Endodermal cell (in vitro differentiated cells): Measurements from ENCODE around the gene BAZ2A. TPM values are rescaled to one million over a fixed set of nuclear protein-coding genes. Genes with fewer than 3 reads are reported as not detected.

ENCODE experiments used
- DNase-seq: peaks from one replicate; pipeline ENCODE4 v3.0.0-alpha.2; 2017
- H3K27ac ChIP-seq: 2 replicates; pipeline ENCODE4 v1.5.1; 2013; ENCODE audit warnings: mild to moderate bottlenecking, low read depth, low read length, moderate library complexity
- H3K27me3 ChIP-seq: 2 replicates; pipeline ENCODE4 v1.6.1; 2013; ENCODE audit warnings: mild to moderate bottlenecking, low read length, moderate library complexity; ENCODE audit not compliant: insufficient read depth, control insufficient read depth, poor library complexity, severe bottlenecking
- H3K36me3 ChIP-seq: 2 replicates; pipeline ENCODE4 v1.7.0; 2013; ENCODE audit warnings: mild to moderate bottlenecking, low read length, moderate library complexity; ENCODE audit not compliant: control insufficient read depth, insufficient read depth
- H3K4me1 ChIP-seq: one replicate; pipeline ENCODE4 v1.7.0; 2013; ENCODE audit warnings: low read length; ENCODE audit not compliant: control insufficient read depth, insufficient read depth
- H3K4me3 ChIP-seq: 2 replicates; pipeline ENCODE4 v1.5.1; 2013; ENCODE audit warnings: mild to moderate bottlenecking, low read length, moderate library complexity
- H3K9ac ChIP-seq: 2 replicates; pipeline ENCODE4 v1.6.1; 2013; ENCODE audit warnings: mild to moderate bottlenecking, low read length, moderate library complexity; ENCODE audit not compliant: poor library complexity, severe bottlenecking; ENCODE audit errors: extremely low read depth
- H3K9me3 ChIP-seq: 2 replicates; pipeline ENCODE4 v1.6.1; 2013; ENCODE audit warnings: mild to moderate bottlenecking, low read length, moderate library complexity; ENCODE audit not compliant: control insufficient read depth
- H3K27ac Mint-ChIP-seq: 2 replicates; pipeline ENCODE4 v1.8.0; 2020; ENCODE audit warnings: mixed read lengths
- H3K27me3 Mint-ChIP-seq: 2 replicates; pipeline ENCODE4 v1.8.0; 2021; ENCODE audit warnings: mild to moderate bottlenecking, mixed read lengths; ENCODE audit not compliant: insufficient read depth
- H3K36me3 Mint-ChIP-seq: 2 replicates; pipeline ENCODE4 v1.8.0; 2020; ENCODE audit warnings: low read depth, mixed read lengths
- H3K4me1 Mint-ChIP-seq: 2 replicates; pipeline ENCODE4 v1.8.0; 2020; ENCODE audit warnings: mixed read lengths
- H3K4me3 Mint-ChIP-seq: 2 replicates; pipeline ENCODE4 v1.8.0; 2020; ENCODE audit warnings: mild to moderate bottlenecking, moderate library complexity, mixed read lengths
- H3K9me3 Mint-ChIP-seq: 2 replicates; pipeline ENCODE4 v1.8.0; 2020; ENCODE audit warnings: mild to moderate bottlenecking, mixed read lengths
- CTCF ChIP-seq: fragments of 200-600 bp; sonication (generic); conservative IDR thresholded peaks from 2 replicates; pipeline ENCODE4 v1.5.0; 2021; ENCODE audit warnings: antibody characterized with exemption, mild to moderate bottlenecking
- WGBS, 2 experiments: methylation state at CpG; one replicate each; pipeline versions ENCODE4 v1.1.5 to v1.1.7; 2013; ENCODE audit warnings: missing lambda C conversion rate in 2 of 2, mixed read lengths in 1 of 2; ENCODE audit not compliant: insufficient coverage in 1 of 2, insufficient read length in 1 of 2; 5-methylcytosine and 5-hydroxymethylcytosine counted together
- total RNA-seq, 2 donors: library from RNA; stranded (reverse); fragmentation: NEBNext Ultra II Directional in 1 of 2; extraction: Animal tissue kit (Norgen Biotek cat#: 25700) in 1 of 2; gene quantifications; 2 replicates in 1 of 2; 3 replicates in 1 of 2; pipeline ENCODE4 v1.2.1, GENCODE V29; 2021

BAZ2A gene
- total RNA-seq, 2 donors from 2014 or later: 125 to 137 TPM

DNA sequence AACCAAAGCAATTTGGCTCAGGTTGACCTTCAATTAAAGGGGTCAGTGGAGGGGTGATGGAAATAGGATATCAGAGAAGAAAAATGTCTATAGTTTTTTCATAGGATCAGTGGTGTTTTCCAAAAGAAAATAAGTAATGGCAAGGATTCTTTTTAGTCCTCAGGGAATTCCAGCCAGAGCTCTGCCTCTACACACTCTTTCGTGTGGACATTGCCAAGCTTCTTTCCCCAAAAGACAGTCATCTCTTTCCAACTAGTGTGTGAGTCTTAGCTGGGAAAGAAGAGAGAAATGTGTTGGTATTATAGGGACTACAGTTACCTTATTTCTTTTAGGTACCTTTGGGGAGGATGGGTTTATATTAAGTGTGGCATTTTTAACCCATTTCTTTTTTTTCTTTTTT lies 62.0 kb downstream of the BAZ2A start:
- H3K4me1 Mint-ChIP-seq: peaks cover 4% of the 10 kb centered on the region
- Histone ChIP-seq H3K27ac (no peak overlapping the region), H3K9me3 (no peaks in the 10 kb centered on the region), H3K27me3 (no peaks in the 10 kb centered on the region), H3K4me3 (no peak overlapping the region), H3K9ac (no peak overlapping the region), H3K36me3 (peaks cover 8% of the 10 kb centered on the region), H3K4me1 (no peaks in the 10 kb centered on the region)
- no peaks in the 10 kb centered on the region for H3K27me3 Mint-ChIP-seq
- H3K36me3 Mint-ChIP-seq: peaks cover 36% of the 10 kb centered on the region
- WGBS, 2 experiments: 91% methylated on average over 1 of the region's 1 CpG; no CpG with 5 or more reads in 1 of the 2 experiments
- no peak for TF ChIP-seq CTCF
- no peak overlapping the region for H3K4me3 Mint-ChIP-seq
- no peak for DNase-seq
- no peaks in the 10 kb centered on the region for H3K9me3 Mint-ChIP-seq
- H3K27ac Mint-ChIP-seq: no peak overlapping the region

DNA sequence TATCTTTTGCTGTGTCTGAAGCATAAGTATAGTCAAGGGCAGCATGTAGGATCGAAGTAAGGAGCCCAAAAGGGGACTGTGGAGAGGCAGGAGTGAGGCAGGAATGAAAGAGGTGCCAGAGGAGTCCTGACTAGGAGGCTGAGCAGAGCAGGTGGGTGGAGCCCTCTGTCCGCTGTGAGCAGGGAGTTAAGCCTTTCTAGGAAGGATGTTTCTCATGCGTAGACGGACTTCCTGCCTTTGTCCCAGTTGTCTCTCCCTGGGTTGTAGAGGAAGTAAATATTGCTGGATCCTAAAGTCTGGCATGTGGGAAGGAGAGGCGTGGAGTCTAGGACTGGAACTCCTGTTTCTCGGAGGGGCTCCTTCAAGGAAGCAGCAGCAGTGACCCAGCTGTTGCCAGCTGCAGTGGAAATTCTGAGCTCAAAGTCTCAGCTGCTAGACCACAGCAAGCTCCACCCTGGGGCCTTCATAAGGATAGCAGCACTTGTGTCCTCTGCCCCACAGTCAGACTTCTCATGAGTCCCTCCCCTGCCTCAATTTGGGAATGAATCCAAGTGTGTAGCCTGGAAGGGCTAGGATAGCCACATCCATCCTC lies 64.5 kb downstream of the BAZ2A start:
- no peaks in the 10 kb centered on the region for H3K4me1 ChIP-seq
- Mint-ChIP-seq H3K4me1 (peaks cover 4% of the 10 kb centered on the region), H3K4me3 (no peak overlapping the region), H3K36me3 (peaks cover 37% of the 10 kb centered on the region), H3K27me3 (no peaks in the 10 kb centered on the region), H3K9me3 (no peaks in the 10 kb centered on the region), H3K27ac (peak overlapping the region; percentile 80)
- no peak overlapping the region for H3K9ac ChIP-seq
- H3K27ac ChIP-seq: no peak overlapping the region
- H3K4me3 ChIP-seq: no peak overlapping the region
- whole genome bisulfite sequencing, 2 experiments: 69 to 83% methylated on average over 5 to 6 of the region's 6 CpGs
- H3K9me3 ChIP-seq: no peaks in the 10 kb centered on the region
- peak; percentile 77 for DNase-seq
- peaks cover 8% of the 10 kb centered on the region for H3K36me3 ChIP-seq
- no peak for TF ChIP-seq CTCF
- H3K27me3 ChIP-seq: no peaks in the 10 kb centered on the region

GRCh38 chr12:56551070-56551469 lies 79.1 kb downstream of the BAZ2A start:
- Histone ChIP-seq H3K9me3 (no peaks in the 10 kb centered on the region), H3K4me3 (no peak overlapping the region), H3K4me1 (no peaks in the 10 kb centered on the region), H3K36me3 (no peaks in the 10 kb centered on the region), H3K27ac (no peak overlapping the region), H3K27me3 (no peaks in the 10 kb centered on the region), H3K9ac (no peak overlapping the region)
- H3K4me1 Mint-ChIP-seq: no peaks in the 10 kb centered on the region
- no peaks in the 10 kb centered on the region for H3K9me3 Mint-ChIP-seq
- H3K36me3 Mint-ChIP-seq: no peaks in the 10 kb centered on the region
- WGBS, 2 experiments: 93 to 94% methylated on average over 3 to 5 of the region's 5 CpGs
- no peaks in the 10 kb centered on the region for H3K27me3 Mint-ChIP-seq
- H3K27ac Mint-ChIP-seq: no peak overlapping the region
- no peak overlapping the region for H3K4me3 Mint-ChIP-seq
- DNase-seq: no peak
- no peak for TF ChIP-seq CTCF
